HepG2 (cell line): Measurements from ENCODE around the gene SMARCC1. TPM values are rescaled to one million over a fixed set of nuclear protein-coding genes. Genes with fewer than 3 reads are reported as not detected.

ENCODE experiments used
- ATAC-seq: fragments of 200-7000 bp; cut with Tn5 transposase; 3 replicates; pipeline ENCODE4 v1.9.1; 2020; ENCODE audit warnings: mild to moderate bottlenecking, moderate library complexity
- BruUV-seq: library from RNA; stranded (reverse); fragments of 400-500 nt; replicated peaks from 2 replicates; lab custom pipeline; 2021; lab: Mats Ljungman, UMichigan
- CTCF ChIA-PET: fragments of 300-600 bp; formaldehyde crosslinking; extraction: SDS; loops from one replicate; lab custom pipeline; 2021; ENCODE audit warnings: low total read pairs, inconsistent platforms, low intra/inter-chr PET ratio; lab: Yijun Ruan, JAX
- POLR2A ChIA-PET: fragments of 350-600 bp; sonication (Branson Sonifier 250); formaldehyde crosslinking; loops from one replicate; lab custom pipeline; 2020; ENCODE audit warnings: antibody characterized with exemption, inconsistent platforms; lab: Yijun Ruan, JAX
- DNase-seq: peaks from one replicate; pipeline ENCODE4 v3.0.0-alpha.2; 2015; ENCODE audit warnings: low spot score
- FAIRE-seq: peaks from 3 replicates; lab custom pipeline; 2011; peaks lifted over from hg19 to GRCh38; lab: Jason Lieb, UNC
- H2AFZ ChIP-seq: one replicate; pipeline ENCODE4 v1.6.1; 2011; ENCODE audit warnings: low read length, inconsistent platforms
- H3K27ac ChIP-seq: fragments of 300-600 bp; 3 replicates; pipeline ENCODE4 v1.8.0; 2011; ENCODE audit warnings: mixed run types, mild to moderate bottlenecking, mixed read lengths, low read length, inconsistent platforms; ENCODE audit not compliant: insufficient read depth; ENCODE audit errors: extremely low read length
- H3K27me3 ChIP-seq, 2 experiments: fragments of 200-600 bp in 1 of 2; 2 replicates in 1 of 2; 3 replicates in 1 of 2; pipeline versions ENCODE4 v1.6.0 to v1.8.0; 2011; ENCODE audit warnings: low read length in 2 of 2, mild to moderate bottlenecking in 2 of 2, moderate library complexity in 2 of 2, inconsistent platforms in 1 of 2; ENCODE audit not compliant: insufficient read depth in 2 of 2, control insufficient read depth in 1 of 2
- H3K36me3 ChIP-seq, 2 experiments: fragments of 200-600 bp in 1 of 2; replicated peaks in 1 of 2; 2 replicates in 1 of 2; 3 replicates in 1 of 2; pipeline versions ENCODE4 v1.5.1 to v1.8.0; 2011; ENCODE audit warnings: low read length in 2 of 2, inconsistent platforms in 1 of 2; ENCODE audit not compliant: insufficient read depth in 2 of 2, control insufficient read depth in 1 of 2
- H3K4me1 ChIP-seq: 2 replicates; pipeline ENCODE4 v1.5.1; 2012; ENCODE audit warnings: low read length, inconsistent platforms; ENCODE audit not compliant: insufficient read depth
- H3K4me2 ChIP-seq: 2 replicates; pipeline ENCODE4 v1.6.0; 2011; ENCODE audit warnings: low read depth, low read length, inconsistent platforms
- H3K4me3 ChIP-seq, 3 experiments: fragments of 200-600 bp in 1 of 3; sonication (generic), shearing (Covaris generic) in 1 of 3; replicated peaks in 1 of 3; 2 replicates each; pipeline ENCODE4 v1.5.1; 2011 to 2016; ENCODE audit warnings: low read length in 3 of 3, inconsistent platforms in 2 of 3, low read depth in 2 of 3, mild to moderate bottlenecking in 2 of 3, control low read depth in 1 of 3, mixed read lengths in 1 of 3; ENCODE audit not compliant: insufficient read depth in 1 of 3
- H3K79me2 ChIP-seq: one replicate; pipeline ENCODE4 v1.6.1; 2011; ENCODE audit warnings: low read length, inconsistent platforms; ENCODE audit not compliant: insufficient read depth
- H3K9ac ChIP-seq: 2 replicates; pipeline ENCODE4 v1.6.0; 2011; ENCODE audit warnings: mild to moderate bottlenecking, low read depth, low read length, inconsistent platforms; ENCODE audit not compliant: insufficient read depth
- H3K9me3 ChIP-seq: 2 replicates; pipeline ENCODE4 v1.5.1; 2012; ENCODE audit warnings: mild to moderate bottlenecking, low read length
- H4K20me1 ChIP-seq: 2 replicates; pipeline ENCODE4 v1.6.0; 2011; ENCODE audit warnings: inconsistent platforms, mild to moderate bottlenecking, low read length, moderate library complexity; ENCODE audit not compliant: insufficient read depth
- SP1 ChIP-seq, 2 experiments: fragments of 450-650 bp in 1 of 2; sonication (generic) in 1 of 2; formaldehyde crosslinking in 1 of 2; IDR thresholded peaks; 2 replicates each; pipeline versions ENCODE4 v1.4.0 to v1.6.1; 2016 to 2020; ENCODE audit warnings: missing genetic modification reagents in 1 of 2
- SYNCRIP ChIP-seq: fragments of 200-400 bp; formaldehyde crosslinking; IDR thresholded peaks from 2 replicates; pipeline ENCODE4 v1.6.1; 2018; ENCODE audit warnings: mild to moderate bottlenecking, low read depth, low read length; ENCODE audit not compliant: insufficient read depth
- ZNF768 ChIP-seq: sonication (generic); formaldehyde crosslinking; IDR thresholded peaks from 2 replicates; pipeline ENCODE4 v1.4.0; 2020; ENCODE audit warnings: missing genetic modification reagents
- WGBS: methylation state at CpG from one replicate; pipeline ENCODE4 v1.1.6; 2017; ENCODE audit warnings: low lambda C conversion rate; 5-methylcytosine and 5-hydroxymethylcytosine counted together
- in situ Hi-C: cut with HindIII; loops from 2 replicates; pipeline ENCODE4 v1.10.0; 2017; ENCODE audit warnings: low pct_unique_long_range_greater_than_20kb; ENCODE audit not compliant: extremely low pct_ligation_motif_present
- intact Hi-C: fragments of 100-400 bp; cut with micrococcal nuclease; formaldehyde crosslinking; loops from one replicate; pipeline ENCODE4 v1.10.0; 2022; ENCODE audit not compliant: unreplicated experiment
- polyA plus RNA-seq, 8 experiments: library from polyadenylated mRNA; depleted of rRNA in 3 of 8; stranded (reverse) in 7 of 8; unstranded in 1 of 8; fragments of >200 nt; fragmentation: Illumina TruSeq in 4 of 8; extraction: Trizol in 4 of 8; gene quantifications; 2 replicates each; pipeline versions ENCODE4 v1.2.1 to v1.2.3, GENCODE V29; 2011 to 2016; ENCODE audit warnings: low read depth in 4 of 8, missing spikeins in 1 of 8, mixed read lengths in 1 of 8; ENCODE audit not compliant: insufficient read depth in 1 of 8
- total RNA-seq, 5 experiments: library from RNA; depleted of rRNA; stranded (reverse); fragments of >200 nt; fragmentation: Illumina TruSeq; extraction: Trizol; gene quantifications; 2 replicates each; pipeline ENCODE4 v1.2.3, GENCODE V29; 2016; ENCODE audit warnings: low read depth in 1 of 5
- TF ChIP-seq, protein P1 (sequence below), 2 experiments: sonication (generic) in 1 of 2; formaldehyde crosslinking in 1 of 2; IDR thresholded peaks; 2 replicates each; pipeline versions ENCODE4 v1.4.0 to v1.6.1; 2016 to 2020; ENCODE audit warnings: borderline replicate concordance in 1 of 2, low read depth in 1 of 2, mild to moderate bottlenecking in 1 of 2, missing genetic modification reagents in 1 of 2
- TF ChIP-seq, protein P2 (sequence below): sonication (generic); formaldehyde crosslinking; IDR thresholded peaks from 2 replicates; pipeline ENCODE4 v1.4.0; 2020; ENCODE audit warnings: mild to moderate bottlenecking, missing genetic modification reagents
- TF ChIP-seq, protein P3 (sequence below): IDR thresholded peaks from 2 replicates; pipeline ENCODE4 v1.4.0; 2020; ENCODE audit warnings: mild to moderate bottlenecking, missing genetic modification reagents
- TF ChIP-seq, protein P4 (sequence below): sonication (generic); formaldehyde crosslinking; IDR thresholded peaks from 2 replicates; pipeline ENCODE4 v1.4.0; 2020; ENCODE audit warnings: mild to moderate bottlenecking, missing genetic modification reagents, borderline replicate concordance

SMARCC1 gene
- total and polyA plus RNA-seq, 2 of the 13 experiments (the other 11 are each of a cell fraction or from before 2014, with no cell fraction given), result 47.9 to 58.4 TPM

DNA sequence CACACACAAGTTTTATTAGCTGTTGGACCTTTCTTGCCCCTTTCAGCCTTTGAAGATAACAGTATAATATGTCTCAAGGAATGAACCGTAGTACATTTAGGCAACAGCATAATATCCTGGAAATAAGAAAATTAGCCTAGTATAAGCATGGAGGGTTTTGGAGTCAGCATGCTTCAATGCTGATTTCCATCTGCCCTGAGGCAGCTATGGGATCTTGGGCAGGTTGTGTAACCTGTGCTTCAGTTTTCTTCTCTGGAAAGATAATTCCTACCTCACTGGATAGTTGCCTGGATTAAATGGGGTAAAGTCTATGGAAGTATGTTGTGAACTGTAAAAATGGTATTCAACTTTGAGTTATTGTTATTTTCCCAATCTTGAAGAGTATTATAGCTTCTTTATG lies 22.9 kb upstream of the SMARCC1 start:
- FAIRE-seq (no peak), ATAC-seq (no peak), DNase-seq (no peak)
- Histone ChIP-seq H4K20me1 (no peaks in the 10 kb centered on the region), H3K4me2 (peak overlapping the region; percentile 96; the same call in 1 of the 2 replicates), H3K36me3 (peaks cover 2 to 5% of the 10 kb centered on the region in 2 experiments; a peak in 1 of 5 replicates), H3K79me2 (peaks cover 13% of the 10 kb centered on the region), H3K27me3 (no peaks in the 10 kb centered on the region), H3K27ac (no peak overlapping the region), H2AFZ (no peak overlapping the region), H3K4me1 (peaks cover 29% of the 10 kb centered on the region), H3K9ac (no peak overlapping the region), H3K4me3 (no peak overlapping the region), H3K9me3 (no peaks in the 10 kb centered on the region)
- CTCF ChIA-PET, result no interaction called here
- WGBS, result 83% methylated on average over 1 of the region's 1 CpG
- in situ Hi-C loops (no loop called here), intact Hi-C loops (no loop called here)
- POLR2A ChIA-PET, result interaction anchor here (1.7 kb wide), 1 partner anchor 20 kb away, joined by 7 read pairs; no protein-coding TSS in a partner anchor
- no TSS peak for BruUV-seq
- TF ChIP-seq, protein P1, sequence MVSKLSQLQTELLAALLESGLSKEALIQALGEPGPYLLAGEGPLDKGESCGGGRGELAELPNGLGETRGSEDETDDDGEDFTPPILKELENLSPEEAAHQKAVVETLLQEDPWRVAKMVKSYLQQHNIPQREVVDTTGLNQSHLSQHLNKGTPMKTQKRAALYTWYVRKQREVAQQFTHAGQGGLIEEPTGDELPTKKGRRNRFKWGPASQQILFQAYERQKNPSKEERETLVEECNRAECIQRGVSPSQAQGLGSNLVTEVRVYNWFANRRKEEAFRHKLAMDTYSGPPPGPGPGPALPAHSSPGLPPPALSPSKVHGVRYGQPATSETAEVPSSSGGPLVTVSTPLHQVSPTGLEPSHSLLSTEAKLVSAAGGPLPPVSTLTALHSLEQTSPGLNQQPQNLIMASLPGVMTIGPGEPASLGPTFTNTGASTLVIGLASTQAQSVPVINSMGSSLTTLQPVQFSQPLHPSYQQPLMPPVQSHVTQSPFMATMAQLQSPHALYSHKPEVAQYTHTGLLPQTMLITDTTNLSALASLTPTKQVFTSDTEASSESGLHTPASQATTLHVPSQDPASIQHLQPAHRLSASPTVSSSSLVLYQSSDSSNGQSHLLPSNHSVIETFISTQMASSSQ (IDR thresholded peaks at IDR 0.05; ENCODE audit: low read depth), result no peak
- TF ChIP-seq, protein P1 (CRISPR knock-in tag; IDR thresholded peaks at IDR 0.05; ENCODE audit: borderline replicate concordance), result no peak
- TF ChIP-seq ZNF768 (CRISPR knock-in tag), result no peak
- TF ChIP-seq, protein P2, sequence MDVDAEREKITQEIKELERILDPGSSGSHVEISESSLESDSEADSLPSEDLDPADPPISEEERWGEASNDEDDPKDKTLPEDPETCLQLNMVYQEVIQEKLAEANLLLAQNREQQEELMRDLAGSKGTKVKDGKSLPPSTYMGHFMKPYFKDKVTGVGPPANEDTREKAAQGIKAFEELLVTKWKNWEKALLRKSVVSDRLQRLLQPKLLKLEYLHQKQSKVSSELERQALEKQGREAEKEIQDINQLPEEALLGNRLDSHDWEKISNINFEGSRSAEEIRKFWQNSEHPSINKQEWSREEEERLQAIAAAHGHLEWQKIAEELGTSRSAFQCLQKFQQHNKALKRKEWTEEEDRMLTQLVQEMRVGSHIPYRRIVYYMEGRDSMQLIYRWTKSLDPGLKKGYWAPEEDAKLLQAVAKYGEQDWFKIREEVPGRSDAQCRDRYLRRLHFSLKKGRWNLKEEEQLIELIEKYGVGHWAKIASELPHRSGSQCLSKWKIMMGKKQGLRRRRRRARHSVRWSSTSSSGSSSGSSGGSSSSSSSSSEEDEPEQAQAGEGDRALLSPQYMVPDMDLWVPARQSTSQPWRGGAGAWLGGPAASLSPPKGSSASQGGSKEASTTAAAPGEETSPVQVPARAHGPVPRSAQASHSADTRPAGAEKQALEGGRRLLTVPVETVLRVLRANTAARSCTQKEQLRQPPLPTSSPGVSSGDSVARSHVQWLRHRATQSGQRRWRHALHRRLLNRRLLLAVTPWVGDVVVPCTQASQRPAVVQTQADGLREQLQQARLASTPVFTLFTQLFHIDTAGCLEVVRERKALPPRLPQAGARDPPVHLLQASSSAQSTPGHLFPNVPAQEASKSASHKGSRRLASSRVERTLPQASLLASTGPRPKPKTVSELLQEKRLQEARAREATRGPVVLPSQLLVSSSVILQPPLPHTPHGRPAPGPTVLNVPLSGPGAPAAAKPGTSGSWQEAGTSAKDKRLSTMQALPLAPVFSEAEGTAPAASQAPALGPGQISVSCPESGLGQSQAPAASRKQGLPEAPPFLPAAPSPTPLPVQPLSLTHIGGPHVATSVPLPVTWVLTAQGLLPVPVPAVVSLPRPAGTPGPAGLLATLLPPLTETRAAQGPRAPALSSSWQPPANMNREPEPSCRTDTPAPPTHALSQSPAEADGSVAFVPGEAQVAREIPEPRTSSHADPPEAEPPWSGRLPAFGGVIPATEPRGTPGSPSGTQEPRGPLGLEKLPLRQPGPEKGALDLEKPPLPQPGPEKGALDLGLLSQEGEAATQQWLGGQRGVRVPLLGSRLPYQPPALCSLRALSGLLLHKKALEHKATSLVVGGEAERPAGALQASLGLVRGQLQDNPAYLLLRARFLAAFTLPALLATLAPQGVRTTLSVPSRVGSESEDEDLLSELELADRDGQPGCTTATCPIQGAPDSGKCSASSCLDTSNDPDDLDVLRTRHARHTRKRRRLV, result no peak
- TF ChIP-seq, protein P3, sequence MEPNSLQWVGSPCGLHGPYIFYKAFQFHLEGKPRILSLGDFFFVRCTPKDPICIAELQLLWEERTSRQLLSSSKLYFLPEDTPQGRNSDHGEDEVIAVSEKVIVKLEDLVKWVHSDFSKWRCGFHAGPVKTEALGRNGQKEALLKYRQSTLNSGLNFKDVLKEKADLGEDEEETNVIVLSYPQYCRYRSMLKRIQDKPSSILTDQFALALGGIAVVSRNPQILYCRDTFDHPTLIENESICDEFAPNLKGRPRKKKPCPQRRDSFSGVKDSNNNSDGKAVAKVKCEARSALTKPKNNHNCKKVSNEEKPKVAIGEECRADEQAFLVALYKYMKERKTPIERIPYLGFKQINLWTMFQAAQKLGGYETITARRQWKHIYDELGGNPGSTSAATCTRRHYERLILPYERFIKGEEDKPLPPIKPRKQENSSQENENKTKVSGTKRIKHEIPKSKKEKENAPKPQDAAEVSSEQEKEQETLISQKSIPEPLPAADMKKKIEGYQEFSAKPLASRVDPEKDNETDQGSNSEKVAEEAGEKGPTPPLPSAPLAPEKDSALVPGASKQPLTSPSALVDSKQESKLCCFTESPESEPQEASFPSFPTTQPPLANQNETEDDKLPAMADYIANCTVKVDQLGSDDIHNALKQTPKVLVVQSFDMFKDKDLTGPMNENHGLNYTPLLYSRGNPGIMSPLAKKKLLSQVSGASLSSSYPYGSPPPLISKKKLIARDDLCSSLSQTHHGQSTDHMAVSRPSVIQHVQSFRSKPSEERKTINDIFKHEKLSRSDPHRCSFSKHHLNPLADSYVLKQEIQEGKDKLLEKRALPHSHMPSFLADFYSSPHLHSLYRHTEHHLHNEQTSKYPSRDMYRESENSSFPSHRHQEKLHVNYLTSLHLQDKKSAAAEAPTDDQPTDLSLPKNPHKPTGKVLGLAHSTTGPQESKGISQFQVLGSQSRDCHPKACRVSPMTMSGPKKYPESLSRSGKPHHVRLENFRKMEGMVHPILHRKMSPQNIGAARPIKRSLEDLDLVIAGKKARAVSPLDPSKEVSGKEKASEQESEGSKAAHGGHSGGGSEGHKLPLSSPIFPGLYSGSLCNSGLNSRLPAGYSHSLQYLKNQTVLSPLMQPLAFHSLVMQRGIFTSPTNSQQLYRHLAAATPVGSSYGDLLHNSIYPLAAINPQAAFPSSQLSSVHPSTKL (CRISPR knock-in tag), result no peak
- TF ChIP-seq SYNCRIP, result no peak
- TF ChIP-seq, protein P4, sequence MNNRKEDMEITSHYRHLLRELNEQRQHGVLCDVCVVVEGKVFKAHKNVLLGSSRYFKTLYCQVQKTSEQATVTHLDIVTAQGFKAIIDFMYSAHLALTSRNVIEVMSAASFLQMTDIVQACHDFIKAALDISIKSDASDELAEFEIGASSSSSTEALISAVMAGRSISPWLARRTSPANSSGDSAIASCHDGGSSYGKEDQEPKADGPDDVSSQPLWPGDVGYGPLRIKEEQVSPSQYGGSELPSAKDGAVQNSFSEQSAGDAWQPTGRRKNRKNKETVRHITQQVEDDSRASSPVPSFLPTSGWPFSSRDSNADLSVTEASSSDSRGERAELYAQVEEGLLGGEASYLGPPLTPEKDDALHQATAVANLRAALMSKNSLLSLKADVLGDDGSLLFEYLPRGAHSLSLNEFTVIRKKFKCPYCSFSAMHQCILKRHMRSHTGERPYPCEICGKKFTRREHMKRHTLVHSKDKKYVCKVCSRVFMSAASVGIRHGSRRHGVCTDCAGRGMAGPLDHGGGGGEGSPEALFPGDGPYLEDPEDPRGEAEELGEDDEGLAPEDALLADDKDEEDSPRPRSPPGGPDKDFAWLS (CRISPR knock-in tag), result no peak
- TF ChIP-seq SP1 (IDR thresholded peaks at IDR 0.05), result no peak
- TF ChIP-seq SP1 (CRISPR knock-in tag; IDR thresholded peaks at IDR 0.05), result no peak
